Esophagus squamous epithelium (tissue), 5 donors: ENCODE results near the gene TBXAS1. TPM values are rescaled to one million over a fixed set of nuclear protein-coding genes. Genes with fewer than 3 reads are reported as not detected.

Source experiments
- DNase-seq: peaks from one replicate; lab custom pipeline; 2025; lab: John Stamatoyannopoulos, UW
- H3K27ac ChIP-seq, 4 donors: fragments of 200-600 bp; sonication (generic); one replicate each; pipeline ENCODE4 v1.5.1; 2016 to 2019; ENCODE audit warnings: mild to moderate bottlenecking in 1 of 4
- H3K27me3 ChIP-seq, 4 donors: fragments of 200-600 bp; sonication (generic); 1 replicate in 3 of 4; 2 replicates in 1 of 4; pipeline versions ENCODE4 v1.5.1 to v1.6.0; 2017 to 2021; ENCODE audit warnings: antibody characterized with exemption in 1 of 4
- H3K36me3 ChIP-seq, 3 donors: fragments of 200-600 bp; sonication (generic); one replicate each; pipeline ENCODE4 v1.5.1; 2016 to 2019
- H3K4me1 ChIP-seq, 3 donors: fragments of 200-600 bp; sonication (generic); one replicate each; pipeline ENCODE4 v1.5.1; 2017 to 2019
- H3K4me3 ChIP-seq, 4 donors: fragments of 200-600 bp; sonication (generic); 1 replicate in 3 of 4; 2 replicates in 1 of 4; pipeline ENCODE4 v1.5.1; 2016 to 2019; ENCODE audit warnings: mild to moderate bottlenecking in 2 of 4, moderate library complexity in 1 of 4
- H3K9me3 ChIP-seq, 3 donors: fragments of 200-600 bp; sonication (generic); one replicate each; pipeline ENCODE4 v1.5.1; 2016 to 2019
- POLR2A ChIP-seq, 4 donors: fragments of 450-650 bp; IDR thresholded peaks; one replicate each; pipeline ENCODE4 v1.6.1; 2017; ENCODE audit warnings: antibody characterized with exemption in 4 of 4, mild to moderate bottlenecking in 4 of 4, moderate library complexity in 3 of 4
- WGBS, 2 donors: methylation state at CpG; one replicate each; pipeline ENCODE4 v1.1.5; 2018; 5-methylcytosine and 5-hydroxymethylcytosine counted together
- intact Hi-C: fragments of 100-400 bp; cut with DNase I; formaldehyde crosslinking; loops from one replicate; pipeline ENCODE4 v1.15.0; 2022
- total RNA-seq, 4 donors: library from RNA; depleted of rRNA; stranded (reverse); fragments of >200 nt; gene quantifications; one replicate each; pipeline ENCODE4 v1.1.0, GENCODE V29; 2016
- TF ChIP-seq, protein P1 (sequence below), 6 experiments: fragments of 450-650 bp in 4 of 6; fragments of 200-600 bp in 2 of 6; sonication (generic) in 2 of 6; IDR thresholded peaks; one replicate each; pipeline ENCODE4 v1.5.1; 2016 to 2019; ENCODE audit warnings: antibody characterized with exemption in 6 of 6, mild to moderate bottlenecking in 4 of 6, moderate library complexity in 4 of 6
- donor health status: DM: yes; HTN: yes; CAD: no.

TBXAS1 gene
- total RNA-seq, 4 donors from 2014 or later, result 9.4 to 24.8 (median 17.8) TPM

- H3K27me3 ChIP-seq, result peaks cover 0 to 5% (median 0%) of the 10 kb centered on the region in 4 donors
- no peaks in the 10 kb centered on the region for H3K36me3 ChIP-seq
- H3K9me3 ChIP-seq, result no peaks in the 10 kb centered on the region
- DNase-seq, result no peak
- H3K4me1 ChIP-seq, result peaks cover 0 to 7% (median 0%) of the 10 kb centered on the region in 3 donors
- intact Hi-C loops, result no loop called here
- H3K27ac ChIP-seq, result no peak overlapping the region
- 51 to 62% methylated on average over 2 to 4 of the region's 5 CpGs for WGBS, 2 donors
- TF ChIP-seq POLR2A (IDR thresholded peaks at IDR 0.05), result no peak
- TF ChIP-seq, protein P1, sequence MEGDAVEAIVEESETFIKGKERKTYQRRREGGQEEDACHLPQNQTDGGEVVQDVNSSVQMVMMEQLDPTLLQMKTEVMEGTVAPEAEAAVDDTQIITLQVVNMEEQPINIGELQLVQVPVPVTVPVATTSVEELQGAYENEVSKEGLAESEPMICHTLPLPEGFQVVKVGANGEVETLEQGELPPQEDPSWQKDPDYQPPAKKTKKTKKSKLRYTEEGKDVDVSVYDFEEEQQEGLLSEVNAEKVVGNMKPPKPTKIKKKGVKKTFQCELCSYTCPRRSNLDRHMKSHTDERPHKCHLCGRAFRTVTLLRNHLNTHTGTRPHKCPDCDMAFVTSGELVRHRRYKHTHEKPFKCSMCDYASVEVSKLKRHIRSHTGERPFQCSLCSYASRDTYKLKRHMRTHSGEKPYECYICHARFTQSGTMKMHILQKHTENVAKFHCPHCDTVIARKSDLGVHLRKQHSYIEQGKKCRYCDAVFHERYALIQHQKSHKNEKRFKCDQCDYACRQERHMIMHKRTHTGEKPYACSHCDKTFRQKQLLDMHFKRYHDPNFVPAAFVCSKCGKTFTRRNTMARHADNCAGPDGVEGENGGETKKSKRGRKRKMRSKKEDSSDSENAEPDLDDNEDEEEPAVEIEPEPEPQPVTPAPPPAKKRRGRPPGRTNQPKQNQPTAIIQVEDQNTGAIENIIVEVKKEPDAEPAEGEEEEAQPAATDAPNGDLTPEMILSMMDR (IDR thresholded peaks at IDR 0.05), result no peak
- no peak overlapping the region for H3K4me3 ChIP-seq
Measured at GRCh38 chr7:139897422-139898090, 68.5 kb downstream of the TBXAS1 start.

- WGBS, 2 donors, result 82% methylated on average over 11 to 12 of the region's 12 CpGs
- intact Hi-C loops, result no loop called here
- H3K27ac ChIP-seq, result no peak overlapping the region
- TF ChIP-seq POLR2A (IDR thresholded peaks at IDR 0.05), result no peak
- TF ChIP-seq, protein P1 (IDR thresholded peaks at IDR 0.05), result no peak
- H3K9me3 ChIP-seq, result no peaks in the 10 kb centered on the region
- no peak overlapping the region for H3K4me3 ChIP-seq
- DNase-seq, result no peak
- peaks cover 0 to 7% (median 0%) of the 10 kb centered on the region in 3 donors for H3K4me1 ChIP-seq
- peaks cover 0 to 5% (median 0%) of the 10 kb centered on the region in 4 donors for H3K27me3 ChIP-seq
- no peaks in the 10 kb centered on the region for H3K36me3 ChIP-seq
Measured at GRCh38 chr7:139898483-139898882, 69.4 kb downstream of the TBXAS1 start.

- H3K9me3 ChIP-seq, result no peaks in the 10 kb centered on the region
- no peak for DNase-seq
- H3K36me3 ChIP-seq, result no peaks in the 10 kb centered on the region
- TF ChIP-seq, protein P1 (IDR thresholded peaks at IDR 0.05), result no peak
- no peak for TF ChIP-seq POLR2A (IDR thresholded peaks at IDR 0.05)
- H3K4me1 ChIP-seq, result peaks cover 0 to 7% (median 0%) of the 10 kb centered on the region in 3 donors
- 76 to 91% methylated on average over 5 of the region's 5 CpGs for WGBS, 2 donors
- no peak overlapping the region for H3K4me3 ChIP-seq
- H3K27me3 ChIP-seq, result peaks cover 0 to 5% (median 0%) of the 10 kb centered on the region in 4 donors
- no peak overlapping the region for H3K27ac ChIP-seq
- intact Hi-C loops, result no loop called here
Measured at GRCh38 chr7:139899328-139899955, 70.4 kb downstream of the TBXAS1 start.

GRCh38 chr7:139900326-139900725 is 71.3 kb downstream of the TBXAS1 start:
- intact Hi-C loops, result no loop called here
- H3K27me3 ChIP-seq, result peaks cover 0 to under 1% (median 0%) of the 10 kb centered on the region in 4 donors
- 75 to 100% methylated on average over 2 of the region's 2 CpGs for WGBS, 2 donors
- DNase-seq, result no peak
- H3K4me3 ChIP-seq, result no peak overlapping the region
- peaks cover 0 to 7% (median 0%) of the 10 kb centered on the region in 3 donors for H3K4me1 ChIP-seq
- no peaks in the 10 kb centered on the region for H3K36me3 ChIP-seq
- TF ChIP-seq, protein P1 (IDR thresholded peaks at IDR 0.05), result no peak
- no peaks in the 10 kb centered on the region for H3K9me3 ChIP-seq
- no peak overlapping the region for H3K27ac ChIP-seq
